ENCODE results near the gene KCNB1. TPM values are rescaled to one million over a fixed set of nuclear protein-coding genes. Genes with fewer than 3 reads are reported as not detected.
"Not testable (repeated sequence)": the region's sequence is repeated elsewhere in the genome, so short reads cannot be mapped to it uniquely, and the experiment has no call there.

KCNB1 gene
- total RNA-seq, 1 experiment from 2014 or later: 0.31 TPM

DNA sequence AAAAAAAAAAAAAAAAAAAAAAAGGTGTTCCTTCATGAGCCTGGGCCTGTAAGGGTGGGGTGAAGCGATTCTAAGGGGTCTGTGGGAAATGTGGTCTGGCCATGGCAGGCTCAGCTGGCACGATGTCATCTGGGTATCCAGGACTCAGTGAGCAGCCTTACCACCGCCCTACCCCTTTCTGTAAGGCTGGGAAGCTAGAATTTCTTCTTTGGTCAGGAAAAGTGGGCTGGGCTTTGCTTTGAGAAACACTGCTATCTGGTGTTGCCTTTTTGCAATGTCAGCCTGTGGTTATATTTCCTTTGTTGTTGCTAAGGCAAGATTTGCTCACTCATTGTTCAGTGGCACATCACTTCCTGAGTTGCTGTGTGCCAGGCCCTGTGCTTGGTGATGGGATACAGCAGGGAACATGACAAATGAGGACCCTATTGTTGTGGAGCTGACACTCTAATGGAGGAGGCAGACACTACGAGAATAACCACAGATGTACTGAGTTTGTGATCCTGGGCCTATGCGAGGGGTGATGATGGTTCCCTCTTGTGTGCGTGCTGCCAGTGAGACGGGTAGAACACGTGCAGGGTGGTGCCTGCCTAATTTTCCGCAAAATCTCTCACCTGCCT, 158.7 kb downstream of the KCNB1 start:
- peak; percentile 84 for DNase-seq (ENCODE audit: low spot score)

DNA sequence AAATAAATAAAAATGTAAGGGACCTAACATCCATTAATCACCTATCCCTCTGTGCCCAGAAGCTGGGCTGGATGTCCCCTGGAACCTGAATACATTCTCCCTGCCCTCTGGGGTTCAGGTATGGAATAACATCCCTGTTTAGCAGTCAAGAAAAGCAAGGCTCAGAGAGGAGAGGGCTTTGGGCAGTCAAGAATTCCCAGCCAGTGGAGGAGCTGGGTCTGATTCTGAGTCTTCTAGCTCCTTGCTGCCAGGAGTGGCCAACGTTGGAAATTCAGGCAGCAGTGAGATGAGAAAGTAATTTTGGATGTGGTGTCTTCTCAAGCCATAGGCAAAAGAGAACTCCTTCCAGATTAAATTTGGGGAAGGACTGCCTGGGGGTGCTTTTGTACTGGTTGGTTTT, 162.0 kb downstream of the KCNB1 start:
- peak; percentile 64 for DNase-seq (ENCODE audit: low spot score)

DNA sequence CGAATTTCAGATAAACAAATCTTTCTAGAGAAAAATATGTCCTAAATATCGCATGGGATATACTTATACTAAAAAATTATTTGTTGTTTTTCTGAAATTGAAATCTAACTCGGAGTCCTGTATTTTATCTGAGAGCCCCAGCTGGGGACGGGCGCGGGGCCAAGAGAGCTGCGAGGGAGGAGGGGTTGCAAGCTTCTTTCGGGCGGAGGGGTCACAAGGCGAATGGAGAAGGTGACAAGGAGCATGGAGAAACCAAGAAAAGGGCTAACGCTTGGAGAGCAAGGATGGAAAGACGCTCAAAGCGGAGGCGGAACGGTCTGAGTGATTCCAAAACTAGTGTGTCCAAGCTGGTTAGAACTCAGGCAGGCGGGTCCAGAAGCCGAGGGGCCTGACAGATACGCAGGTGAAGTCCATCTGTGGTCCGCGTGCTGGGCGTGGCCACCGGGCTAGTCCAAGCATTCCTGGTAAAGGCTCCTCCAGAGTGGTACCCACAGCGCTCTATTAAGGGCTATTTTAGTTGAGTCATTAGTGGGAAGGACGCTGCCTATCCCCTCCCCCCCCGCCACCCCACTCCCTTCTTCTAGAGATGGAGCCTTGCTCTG, 163.2 kb downstream of the KCNB1 start:
- DNase-seq (ENCODE audit: low spot score): no peak

DNA sequence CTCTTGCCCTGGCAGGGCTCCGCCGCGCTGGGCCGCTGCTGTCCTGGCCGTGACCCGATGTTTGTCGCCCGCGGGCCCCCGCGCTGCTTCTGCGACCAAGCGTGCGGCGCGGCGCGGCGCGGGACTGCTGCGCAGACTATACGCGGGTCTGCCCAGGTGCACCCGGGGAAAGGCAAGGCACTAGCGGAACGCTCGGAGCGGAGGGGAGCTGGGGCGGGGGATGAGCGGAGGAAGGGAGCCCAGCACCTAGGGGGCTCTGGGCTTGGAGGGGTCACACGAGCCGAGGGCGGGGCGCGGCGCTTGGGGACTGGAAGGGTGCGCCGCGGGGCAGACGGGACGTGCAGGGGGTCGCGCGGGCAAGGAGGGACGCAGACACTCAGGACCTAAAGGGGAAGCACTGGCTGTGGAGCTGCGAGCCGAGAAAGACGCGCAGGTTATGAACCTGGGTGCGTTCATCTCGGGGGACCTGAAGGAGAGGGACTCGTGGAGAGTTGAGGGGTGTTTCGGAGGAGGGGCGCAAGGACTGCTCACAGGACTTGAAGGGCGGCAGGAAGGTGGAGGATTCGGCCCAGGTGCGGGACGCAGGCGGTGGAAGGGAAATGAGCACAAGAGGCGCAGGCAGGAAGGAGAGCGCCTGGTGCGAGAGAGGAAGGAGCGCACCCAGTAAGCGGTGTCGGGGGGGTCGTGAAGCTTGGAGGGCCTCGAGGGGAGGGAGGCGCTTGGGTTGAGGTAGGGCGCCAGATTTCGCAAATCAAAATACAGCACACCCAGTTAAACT, 163.8 kb downstream of the KCNB1 start:
- DNase-seq (ENCODE audit: low spot score): no peak

DNA sequence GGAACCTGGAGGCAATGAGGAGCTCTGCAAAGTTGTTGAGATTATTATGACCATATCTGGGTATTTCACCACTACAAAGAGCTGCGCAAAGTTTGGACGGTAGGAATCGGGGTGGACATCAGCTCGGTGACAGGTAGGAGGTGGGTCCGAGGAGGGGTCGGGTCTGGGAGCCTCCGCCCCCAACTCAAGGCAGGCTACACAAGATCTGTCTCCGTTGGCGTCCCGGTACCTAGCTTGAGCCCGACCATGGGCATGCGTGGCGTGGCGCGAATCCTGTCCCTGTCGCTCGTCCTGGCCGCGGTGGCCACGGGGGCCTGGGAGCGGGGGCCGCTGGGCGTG, 164.4 kb downstream of the KCNB1 start:
- DNase-seq (ENCODE audit: low spot score): no peak

DNA sequence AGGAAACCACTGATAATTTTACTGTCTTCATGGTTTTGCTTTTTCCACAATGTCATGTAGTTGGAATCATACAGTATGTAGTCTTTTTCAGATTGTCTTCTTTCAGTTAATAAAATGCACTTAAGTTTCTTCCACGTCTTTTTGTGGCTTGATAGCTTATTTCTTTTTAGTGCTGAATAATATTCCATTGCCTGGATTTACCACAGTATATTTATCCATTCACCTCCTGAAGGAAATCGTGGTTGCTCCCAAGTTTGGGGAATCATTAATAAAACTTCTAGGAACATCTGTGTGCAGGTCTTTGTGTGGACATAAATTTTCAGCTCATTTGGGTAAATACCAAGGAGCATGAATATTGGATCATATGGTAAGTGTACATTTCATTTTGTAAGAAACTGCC, 165.8 kb downstream of the KCNB1 start:
- no peak for DNase-seq (ENCODE audit: low spot score)

DNA sequence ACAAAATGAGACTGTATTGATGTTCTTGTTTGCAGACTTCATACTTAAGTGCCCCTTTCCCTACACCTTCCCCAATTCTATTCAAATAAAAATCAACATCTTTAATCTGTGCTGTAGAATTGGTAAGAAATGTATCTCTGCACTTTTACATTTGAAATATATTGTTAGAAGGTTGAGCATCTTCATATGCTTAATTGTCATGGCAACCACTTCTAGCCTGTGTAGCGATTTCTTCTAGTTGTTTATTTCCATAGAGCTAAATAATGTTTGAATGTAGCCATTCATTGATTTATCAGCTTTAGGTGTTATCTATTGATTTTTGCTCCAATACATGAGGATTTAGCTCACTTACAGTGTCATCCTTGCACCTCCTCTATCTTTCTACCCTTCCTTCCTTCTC, 166.9 kb downstream of the KCNB1 start:
- DNase-seq (ENCODE audit: low spot score): no peak

DNA sequence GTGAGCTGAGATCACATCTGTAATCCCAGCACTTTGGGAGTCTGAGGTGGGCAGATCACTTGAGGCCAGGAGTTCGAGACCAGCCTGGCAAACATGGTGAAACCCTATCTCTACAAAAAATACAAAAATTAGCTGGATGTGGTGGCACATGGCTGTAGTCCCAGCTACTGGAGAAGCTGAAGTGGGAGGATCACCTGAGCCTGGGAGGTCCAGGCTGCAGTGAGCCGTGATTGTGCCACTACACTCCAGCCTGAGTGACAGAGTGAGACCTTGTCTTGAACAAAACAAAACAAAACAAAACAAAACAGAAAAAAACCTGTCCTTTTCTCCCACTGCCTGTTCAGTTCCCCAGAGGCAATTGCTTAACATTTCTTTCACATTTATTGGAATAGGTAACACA, 168.4 kb downstream of the KCNB1 start:
- DNase-seq (ENCODE audit: low spot score): not testable (repeated sequence)

Other genes starting within 250 kb of the KCNB1 start
- 33.8 and 34.2 TPM in 2 replicates for gene ZNFX1, start 204.6 kb downstream of the KCNB1 start, total RNA-seq (2014; rRNA removed; shearing (Covaris generic))
- gene PTGIS, start 85.5 kb upstream of the KCNB1 start, total RNA-seq (2014; rRNA removed; shearing (Covaris generic)): 0.07 and 0.14 TPM in 2 replicates
- 40.0 and 44.1 TPM in 2 replicates for gene B4GALT5, start 231.2 kb upstream of the KCNB1 start, total RNA-seq (2014; rRNA removed; shearing (Covaris generic))